ENCODE data around the gene NOS1. TPM values are rescaled to one million over a fixed set of nuclear protein-coding genes. Genes with fewer than 3 reads are reported as not detected.

The NOS1 gene
- total and polyA plus RNA-seq, 12 donors = 0.01 to 2.8 (median 0.45) TPM; not detected in 1

GRCh38 chr12:117318591-117318990, 42.8 kb downstream of the NOS1 start:
- Histone ChIP-seq H3K27me3 (peaks cover 0 to 10% (median 3%) of the 10 kb centered on the region in 7 donors), H3K9me3 (peaks cover 0 to 18% (median 0%) of the 10 kb centered on the region in 11 donors), H3K4me1 (no peaks in the 10 kb centered on the region), H3K27ac (no peak overlapping the region), H3K36me3 (no peaks in the 10 kb centered on the region), H3K4me3 (no peak overlapping the region)
- TF ChIP-seq, protein P1, sequence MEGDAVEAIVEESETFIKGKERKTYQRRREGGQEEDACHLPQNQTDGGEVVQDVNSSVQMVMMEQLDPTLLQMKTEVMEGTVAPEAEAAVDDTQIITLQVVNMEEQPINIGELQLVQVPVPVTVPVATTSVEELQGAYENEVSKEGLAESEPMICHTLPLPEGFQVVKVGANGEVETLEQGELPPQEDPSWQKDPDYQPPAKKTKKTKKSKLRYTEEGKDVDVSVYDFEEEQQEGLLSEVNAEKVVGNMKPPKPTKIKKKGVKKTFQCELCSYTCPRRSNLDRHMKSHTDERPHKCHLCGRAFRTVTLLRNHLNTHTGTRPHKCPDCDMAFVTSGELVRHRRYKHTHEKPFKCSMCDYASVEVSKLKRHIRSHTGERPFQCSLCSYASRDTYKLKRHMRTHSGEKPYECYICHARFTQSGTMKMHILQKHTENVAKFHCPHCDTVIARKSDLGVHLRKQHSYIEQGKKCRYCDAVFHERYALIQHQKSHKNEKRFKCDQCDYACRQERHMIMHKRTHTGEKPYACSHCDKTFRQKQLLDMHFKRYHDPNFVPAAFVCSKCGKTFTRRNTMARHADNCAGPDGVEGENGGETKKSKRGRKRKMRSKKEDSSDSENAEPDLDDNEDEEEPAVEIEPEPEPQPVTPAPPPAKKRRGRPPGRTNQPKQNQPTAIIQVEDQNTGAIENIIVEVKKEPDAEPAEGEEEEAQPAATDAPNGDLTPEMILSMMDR (IDR thresholded peaks at IDR 0.05) = no peak
- intact Hi-C loops (cut with DNase I) = no loop called here
- ATAC-seq (no peak), DNase-seq (no peak)
- 70 to 75% methylated on average over 9 of the region's 9 CpGs for WGBS, 2 donors

- ATAC-seq = no peak
- WGBS, 2 donors = 72 to 75% methylated on average over 6 of the region's 6 CpGs
- Histone ChIP-seq H3K27ac (no peak overlapping the region), H3K4me3 (no peak overlapping the region), H3K36me3 (no peaks in the 10 kb centered on the region), H3K4me1 (no peaks in the 10 kb centered on the region), H3K9me3 (peaks cover 0 to 18% (median 0%) of the 10 kb centered on the region in 11 donors), H3K27me3 (peaks cover 0 to 8% (median 0%) of the 10 kb centered on the region in 7 donors)
- intact Hi-C loops (cut with DNase I) = no loop called here
- no peak for DNase-seq
- TF ChIP-seq, protein P1 (IDR thresholded peaks at IDR 0.05) = no peak
These were observed 45.1 kb downstream of the NOS1 start for GRCh38 chr12:117316336-117316735.

- DNase-seq = no peak
- no peak overlapping the region for H3K27ac ChIP-seq
- ATAC-seq = no peak
- peaks cover 0 to 15% (median 0%) of the 10 kb centered on the region in 11 donors for H3K9me3 ChIP-seq
- TF ChIP-seq, protein P1 (IDR thresholded peaks at IDR 0.05) = no peak
- no peak overlapping the region for H3K4me3 ChIP-seq
- H3K36me3 ChIP-seq = no peaks in the 10 kb centered on the region
- H3K4me1 ChIP-seq = no peaks in the 10 kb centered on the region
- H3K27me3 ChIP-seq = no peaks in the 10 kb centered on the region
- WGBS, 2 donors = 55 to 69% methylated on average over 4 of the region's 4 CpGs
- intact Hi-C loops (cut with DNase I) = no loop called here
These were observed 47.5 kb downstream of the NOS1 start for GRCh38 chr12:117313926-117314325.

DNA sequence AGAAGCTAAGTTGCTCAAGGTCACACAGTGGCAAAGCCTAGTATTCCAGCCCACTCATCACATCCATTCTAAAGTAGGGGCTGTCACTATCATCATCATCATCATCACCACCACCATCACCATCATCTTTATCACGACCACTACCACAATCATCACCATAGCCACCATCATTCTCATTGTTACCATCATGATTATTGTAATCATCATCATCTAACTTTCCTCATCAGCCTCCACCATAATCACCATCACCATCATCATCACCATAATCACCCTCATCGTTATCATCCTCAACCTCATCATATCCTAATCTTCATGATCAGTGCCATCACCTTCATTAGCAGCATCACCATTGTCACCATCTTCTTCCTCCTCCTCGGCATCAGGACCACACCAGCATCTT, 48.7 kb downstream of the NOS1 start:
- Histone ChIP-seq H3K36me3 (no peaks in the 10 kb centered on the region), H3K9me3 (peaks cover 0 to 15% (median 0%) of the 10 kb centered on the region in 11 donors), H3K4me3 (no peak overlapping the region), H3K27ac (no peak overlapping the region), H3K4me1 (no peaks in the 10 kb centered on the region), H3K27me3 (no peaks in the 10 kb centered on the region)
- intact Hi-C loops (cut with DNase I) = no loop called here
- WGBS, 2 donors = 73 to 77% methylated on average over 3 of the region's 3 CpGs
- ATAC-seq (no peak), DNase-seq (no peak)
- TF ChIP-seq, protein P1 (IDR thresholded peaks at IDR 0.05) = no peak
